Left kidney (tissue), 8 donors: ENCODE results near the gene C6orf132. TPM values are rescaled to one million over a fixed set of nuclear protein-coding genes. Genes with fewer than 3 reads are reported as not detected.
"Not testable (repeated sequence)": the region's sequence is repeated elsewhere in the genome, so short reads cannot be mapped to it uniquely, and the experiment has no call there.

Experiments used
- DNase-seq: peaks from one replicate; pipeline ENCODE4 v3.0.0-alpha.2; 2013
- long read RNA-seq, 8 donors: transcript quantifications; one replicate each; lab custom pipeline, GENCODE V29; 2026
- polyA plus RNA-seq: library from polyadenylated mRNA; unstranded; fragments of 120-200 nt; gene quantifications from one replicate; pipeline ENCODE4 v1.2.1, GENCODE V29; 2013; ENCODE audit not compliant: insufficient read length

C6orf132 gene, protein sequence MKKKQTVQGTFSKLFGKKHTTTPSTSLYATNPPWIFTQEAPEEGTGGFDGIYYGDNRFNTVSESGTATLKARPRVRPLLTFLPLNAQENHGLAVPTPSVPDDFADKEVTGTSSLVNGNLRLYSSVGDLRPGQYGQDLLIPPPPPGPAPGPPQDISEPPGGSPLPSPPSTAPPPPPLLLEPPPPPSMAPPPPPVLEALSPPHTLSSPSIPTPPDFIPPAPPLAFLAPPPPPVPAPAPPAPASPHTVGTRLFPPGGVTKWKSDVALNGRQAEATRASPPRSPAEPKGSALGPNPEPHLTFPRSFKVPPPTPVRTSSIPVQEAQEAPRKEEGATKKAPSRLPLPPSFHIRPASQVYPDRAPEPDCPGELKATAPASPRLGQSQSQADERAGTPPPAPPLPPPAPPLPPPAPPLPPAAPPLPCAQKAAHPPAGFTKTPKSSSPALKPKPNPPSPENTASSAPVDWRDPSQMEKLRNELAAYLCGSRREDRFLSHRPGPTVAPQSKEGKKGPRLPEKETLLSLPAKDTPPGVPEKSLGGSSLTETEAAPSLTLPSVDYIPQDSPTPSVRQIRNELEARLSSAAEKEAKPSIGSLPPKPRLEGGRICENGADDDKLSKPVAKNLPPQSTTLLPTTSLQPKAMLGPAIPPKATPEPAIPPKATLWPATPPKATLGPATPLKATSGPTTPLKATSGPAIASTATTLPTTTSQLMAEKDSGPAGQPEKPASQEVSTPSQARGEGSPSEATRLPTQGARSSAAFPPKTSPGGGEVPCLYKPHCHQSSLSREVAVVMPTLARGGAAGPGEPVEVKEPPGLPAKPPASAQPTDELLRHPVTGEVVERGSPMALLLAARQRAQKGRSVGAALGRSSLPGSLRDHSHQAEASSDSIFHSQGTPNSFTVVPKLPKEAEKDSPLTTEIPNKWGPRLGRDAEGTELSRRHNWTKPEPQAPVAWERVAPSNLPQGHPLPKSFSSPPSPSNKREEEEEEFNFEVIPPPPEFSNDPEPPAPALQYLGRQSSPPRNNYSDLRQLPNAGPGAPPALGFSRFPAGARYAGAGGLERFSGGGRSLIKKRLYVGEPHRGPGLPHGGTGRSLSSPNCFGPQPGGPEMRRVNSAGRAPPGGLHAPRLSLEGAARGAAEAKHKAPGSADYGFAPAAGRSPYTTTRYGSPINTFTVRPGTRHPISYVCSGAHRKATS
- 4.4 TPM for polyA plus RNA-seq
- long read RNA-seq, donor 1, partial matches to known transcripts, result 0 of 1 reads
- long read RNA-seq, donor 1, other reads (novel, unspliced or antisense), result 0 of 1 reads
- long read RNA-seq, donor 2, result 0 reads
- long read RNA-seq, donor 3, result 0 reads
- long read RNA-seq, donor 4, result 0 reads
- long read RNA-seq, donor 5, partial matches to known transcripts, result 0 of 2 reads
- long read RNA-seq, donor 5, other reads (novel, unspliced or antisense), result 0 of 2 reads
- long read RNA-seq, donor 6, partial matches to known transcripts, result 0 of 1 reads
- long read RNA-seq, donor 6, other reads (novel, unspliced or antisense), result 0 of 1 reads
- long read RNA-seq, donor 7, result 0 reads
- long read RNA-seq, donor 8, result 0 reads

DNA sequence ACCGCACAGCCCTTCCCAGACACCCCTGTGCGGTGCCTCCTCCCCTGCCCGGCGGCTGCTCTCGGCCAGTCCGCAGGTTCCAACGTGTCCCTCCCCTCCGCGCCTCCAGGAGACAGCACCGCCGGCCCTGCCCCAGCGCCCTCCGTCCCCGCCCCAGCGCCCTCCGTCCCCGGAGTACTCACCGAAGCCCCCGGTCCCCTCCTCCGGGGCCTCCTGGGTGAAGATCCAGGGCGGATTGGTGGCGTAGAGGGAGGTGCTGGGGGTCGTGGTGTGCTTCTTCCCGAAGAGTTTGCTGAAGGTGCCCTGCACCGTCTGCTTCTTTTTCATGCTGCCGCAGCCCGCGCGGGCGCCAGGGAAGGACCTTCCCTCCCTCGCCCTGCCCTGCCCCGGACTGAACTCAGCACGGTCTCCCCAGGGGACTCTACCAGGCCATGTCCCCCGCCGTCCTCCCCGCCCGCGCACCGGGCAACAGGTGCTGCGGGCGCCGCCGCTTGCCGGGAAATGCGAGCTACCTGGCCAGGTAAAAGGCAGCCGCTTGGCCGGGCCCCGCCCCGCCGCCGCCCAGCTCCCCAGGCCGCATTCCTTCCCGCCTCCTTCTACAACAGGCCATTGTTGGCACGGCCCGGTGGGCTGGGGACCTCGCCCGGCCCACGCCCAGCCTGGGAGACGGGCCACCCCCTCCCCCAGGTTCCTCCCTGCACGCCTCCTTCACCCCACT lies at the start of gene C6orf132:
Gene C6orf132, minus strand, starts transcription at position 503 of the 718 bp plus-strand sequence. Its CDS starts 176 bp downstream, at position 327.
- peak; percentile 55 for DNase-seq

DNA sequence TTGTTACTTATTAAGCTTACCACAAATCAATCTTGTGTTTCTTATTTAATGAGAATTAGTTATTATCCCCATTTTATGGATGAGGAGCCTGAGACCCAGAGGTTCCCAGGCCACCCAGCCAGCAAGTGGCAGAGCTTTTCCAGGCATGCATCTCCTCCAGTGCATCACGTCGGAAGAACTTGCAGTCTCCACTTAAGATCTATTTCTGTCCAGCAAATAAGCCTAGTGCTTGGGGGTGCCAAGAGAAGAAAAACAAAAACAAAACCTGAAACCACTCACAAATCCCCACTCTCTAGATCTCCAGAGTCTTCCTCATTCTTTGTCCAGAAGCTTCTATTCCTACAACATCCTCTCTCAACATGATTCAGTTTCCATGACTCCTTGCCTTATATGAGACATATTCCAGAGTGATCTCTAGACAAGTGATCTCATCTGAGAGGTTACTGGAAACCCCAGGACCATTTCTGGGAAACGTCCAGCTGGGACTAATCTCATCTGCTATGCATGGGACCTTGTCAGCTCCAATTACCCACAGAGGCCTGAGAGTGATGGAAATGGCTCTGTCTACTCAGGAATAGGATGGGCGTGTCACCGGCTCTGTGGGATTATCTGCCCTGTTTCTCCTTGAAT lies 48.2 kb upstream of the C6orf132 start:
- no peak for DNase-seq

DNA sequence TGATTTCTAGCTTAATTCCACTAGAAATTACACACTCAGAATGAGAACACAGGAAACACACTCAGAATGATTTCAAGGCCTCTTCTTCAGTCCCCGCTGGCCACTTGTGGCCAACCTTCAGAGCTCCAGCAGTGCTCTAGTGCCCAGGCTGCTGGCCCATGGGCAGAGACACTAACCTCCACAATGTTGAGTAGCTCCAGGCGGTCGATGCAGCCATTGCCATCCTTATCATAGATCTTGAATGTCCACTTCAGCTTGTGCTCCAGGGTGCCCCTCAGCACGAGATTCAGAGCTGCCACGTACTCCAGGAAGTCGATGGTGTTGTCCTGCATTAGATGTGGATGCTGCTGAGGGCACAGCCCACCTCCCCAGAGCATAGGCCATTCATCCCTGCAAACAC lies 46.0 kb upstream of the C6orf132 start:
- DNase-seq, result no peak

DNA sequence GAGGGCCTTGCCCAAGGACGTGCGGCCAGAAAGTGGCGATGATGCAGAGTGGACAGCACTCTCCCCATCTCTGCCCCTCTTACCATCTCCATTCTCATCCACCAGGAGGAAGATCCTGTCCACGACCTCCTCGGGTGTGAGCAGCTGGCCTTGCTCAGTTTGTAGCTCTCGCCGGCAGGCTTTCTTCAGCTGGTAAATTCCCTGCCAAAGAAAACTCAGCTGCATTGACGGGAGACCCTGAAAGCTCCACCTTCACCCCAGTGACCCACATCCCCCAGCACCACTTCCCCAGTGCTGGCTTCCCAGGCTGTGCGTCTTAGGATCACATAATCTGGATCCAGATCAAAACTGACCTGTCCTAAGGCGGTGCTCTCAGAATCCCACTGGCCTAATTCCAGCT lies 43.2 kb upstream of the C6orf132 start:
- peak; percentile 54 for DNase-seq

DNA sequence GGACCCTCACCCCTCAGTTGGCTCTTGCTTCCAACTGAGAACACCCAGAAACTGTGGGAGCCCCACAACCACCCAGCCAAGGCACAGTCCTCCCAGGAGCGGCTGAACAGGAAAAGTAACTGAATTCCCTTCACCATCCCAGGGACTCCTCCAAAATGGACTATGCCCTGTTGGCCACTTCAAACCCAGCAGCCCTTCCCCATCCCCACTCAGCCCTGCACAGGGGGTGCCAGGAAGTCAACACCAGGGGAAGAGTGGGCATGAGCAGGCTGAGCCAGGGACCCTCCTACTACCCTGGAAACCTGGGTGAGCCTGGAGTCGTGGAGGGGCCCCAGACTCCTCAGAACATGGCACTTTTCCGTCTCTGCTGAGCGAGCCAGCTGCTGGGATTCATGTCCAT lies 42.1 kb upstream of the C6orf132 start:
- no peak for DNase-seq

DNA sequence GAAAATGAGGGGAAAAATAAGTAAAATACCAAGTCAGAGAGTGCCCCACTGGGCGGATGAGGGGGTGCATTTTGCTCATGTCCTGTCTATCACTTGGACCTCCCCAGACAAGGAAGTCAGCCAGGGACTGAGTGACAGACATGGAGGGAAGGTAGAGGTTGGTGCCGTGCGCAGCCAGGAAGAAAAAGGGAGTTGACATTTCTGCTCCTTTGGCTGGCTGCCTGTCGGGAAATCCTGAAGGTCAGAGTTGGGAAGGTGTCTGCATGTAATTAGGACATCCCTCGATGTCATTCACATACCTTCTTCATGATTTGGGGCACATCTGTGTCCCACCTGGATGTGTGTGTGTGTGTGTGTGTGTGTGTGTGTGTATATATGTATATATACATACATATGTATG lies 39.7 kb upstream of the C6orf132 start:
- no peak for DNase-seq

DNA sequence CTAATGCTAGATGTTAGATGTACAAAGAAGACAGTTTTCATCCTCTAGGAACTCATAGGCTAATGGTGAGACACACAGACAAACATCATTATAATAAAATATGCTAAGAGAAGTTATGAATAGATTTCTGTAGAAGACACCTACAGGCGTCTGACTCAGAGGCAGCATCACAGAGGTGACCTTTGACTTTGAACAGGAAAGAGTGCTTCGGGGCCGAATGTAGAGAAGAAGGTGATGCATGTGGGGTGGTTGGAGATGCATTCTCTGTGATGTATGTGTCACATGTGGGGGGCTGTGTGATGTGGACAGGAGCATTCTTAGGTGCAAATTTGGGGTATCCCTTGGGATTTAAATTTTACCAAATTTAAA lies 37.5 kb upstream of the C6orf132 start:
- DNase-seq, result no peak

DNA sequence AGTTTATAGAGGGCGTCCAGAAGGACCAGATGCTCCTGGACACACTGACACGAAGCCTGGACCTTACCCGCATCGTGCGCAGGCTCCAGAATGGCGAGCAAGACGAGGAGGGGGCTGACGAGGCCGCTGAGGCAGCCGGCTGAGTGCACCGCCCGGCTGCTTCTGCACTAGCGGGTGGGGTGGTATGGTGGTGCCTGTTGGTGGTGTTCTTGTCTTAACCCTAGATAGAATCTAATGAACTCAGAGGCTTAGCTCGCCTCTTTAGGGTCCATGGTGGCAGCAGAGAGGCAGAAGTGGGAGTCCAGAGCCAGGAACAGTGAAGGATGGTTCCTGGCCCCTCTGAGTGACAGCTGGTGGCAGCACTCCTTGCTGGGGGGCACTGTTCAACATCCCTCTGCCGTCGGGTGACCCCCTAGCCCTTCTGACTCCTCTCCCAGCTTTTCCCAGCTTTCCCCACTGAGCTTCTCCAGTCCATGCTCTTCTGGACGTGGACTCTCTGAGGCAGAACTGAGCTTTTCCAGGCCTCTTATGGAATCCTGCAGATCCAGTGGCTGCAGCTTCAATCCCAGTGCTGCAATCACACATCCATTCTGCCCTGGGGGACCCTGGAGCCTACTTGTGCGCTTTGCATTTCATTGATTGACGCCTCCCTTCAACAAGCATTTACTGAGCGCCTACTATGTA lies 37.0 kb upstream of the C6orf132 start:
- no peak for DNase-seq

DNA sequence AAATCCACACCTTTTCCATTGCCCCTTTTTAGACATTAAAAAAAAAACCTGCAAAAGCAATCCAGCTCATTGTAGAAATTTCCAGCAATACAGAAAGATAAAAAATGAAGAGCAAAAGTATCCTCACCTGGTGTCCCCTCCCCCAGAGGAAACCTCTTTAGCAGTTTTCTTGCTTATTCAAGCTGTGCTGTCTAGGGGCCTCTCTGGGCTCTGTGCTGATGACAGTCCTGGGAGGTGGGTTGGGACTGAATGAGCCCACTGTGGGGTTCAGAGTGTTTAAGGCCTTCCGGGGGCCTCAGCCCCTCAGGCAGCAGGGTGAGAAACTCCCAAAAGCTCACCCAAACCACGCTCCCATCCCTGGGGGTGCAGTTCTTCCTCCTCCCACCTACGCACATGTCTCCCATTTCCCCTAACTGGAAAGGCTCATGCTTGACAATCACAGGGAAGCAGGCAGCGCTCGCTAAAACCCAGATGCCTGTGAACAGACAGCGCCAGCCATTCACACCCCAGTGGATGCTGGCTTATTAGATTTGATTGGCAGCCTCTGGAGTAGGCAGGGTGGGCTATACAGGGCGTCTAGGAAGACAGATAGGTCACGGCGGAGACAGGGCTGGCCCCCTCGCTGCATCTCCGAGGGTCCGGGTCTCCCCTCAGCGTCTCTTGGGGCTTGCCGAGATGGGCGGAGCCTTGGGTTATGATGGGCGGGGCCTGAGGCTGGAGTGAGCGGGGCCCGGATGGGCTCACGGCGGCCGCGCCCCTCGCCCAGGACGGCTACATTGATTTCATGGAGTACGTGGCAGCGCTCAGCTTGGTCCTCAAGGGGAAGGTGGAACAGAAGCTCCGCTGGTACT lies 35.3 kb upstream of the C6orf132 start:
- peak; percentile 21 for DNase-seq

DNA sequence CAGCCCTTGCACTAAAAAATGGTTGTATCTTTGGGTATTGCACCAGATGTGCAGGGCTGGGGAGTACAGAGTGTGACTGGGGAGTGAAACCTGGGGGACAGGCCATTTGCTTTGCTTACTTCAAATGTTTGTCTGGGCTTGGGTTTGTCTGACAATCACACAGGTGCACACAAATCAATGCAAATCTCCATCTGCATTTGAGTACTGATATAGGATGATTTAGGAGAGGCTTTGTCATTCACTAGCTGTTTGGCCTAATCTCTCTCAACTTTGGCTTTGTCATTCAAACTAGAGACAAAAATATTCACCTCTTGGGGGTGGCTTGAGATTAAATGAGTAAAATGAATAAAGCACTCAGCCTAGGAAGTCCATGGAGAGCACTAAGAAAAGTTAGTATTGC lies 34.6 kb upstream of the C6orf132 start:
- DNase-seq, result no peak

DNA sequence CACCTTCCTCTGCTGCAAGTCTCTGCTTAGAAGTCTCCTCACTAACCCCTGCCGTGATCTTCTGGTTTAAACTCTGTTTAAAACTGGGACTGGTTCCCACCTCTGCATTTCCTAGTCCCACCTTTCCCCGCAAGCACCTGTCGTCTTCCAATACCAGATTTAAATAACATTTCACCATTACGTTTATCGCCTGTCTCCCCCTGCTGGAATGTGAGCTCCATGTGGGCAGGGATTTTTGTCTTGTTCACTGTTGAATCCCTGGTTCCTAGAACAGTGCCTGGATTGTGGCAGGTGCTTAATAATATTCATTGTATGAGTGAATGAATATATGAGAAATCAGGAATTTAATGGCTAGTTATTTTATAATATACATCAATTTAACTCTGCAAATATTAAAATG lies 33.4 kb upstream of the C6orf132 start:
- DNase-seq, result no peak

DNA sequence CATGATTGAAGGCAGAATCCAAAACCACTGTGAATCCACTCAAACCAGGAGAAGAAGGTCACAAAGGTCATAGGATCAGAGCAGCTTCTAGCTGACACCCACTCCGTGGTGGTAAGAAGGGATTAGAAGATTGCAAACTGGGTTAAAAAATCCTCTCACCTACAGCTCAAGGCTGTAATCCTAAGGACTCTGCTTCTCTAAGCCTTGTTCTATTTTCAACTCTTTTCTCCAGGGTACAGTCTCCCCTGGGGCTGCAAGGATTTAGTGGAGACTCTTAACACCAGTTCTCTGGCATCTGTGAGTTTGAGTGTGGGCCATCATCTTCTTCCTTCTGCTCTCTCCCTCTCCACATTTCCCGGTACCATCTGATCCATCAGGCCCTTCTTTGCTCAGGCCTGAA lies 30.7 kb upstream of the C6orf132 start, which contains the start of gene GUCA1A:
Gene GUCA1A, plus strand, starts transcription at position 264 of the 400 bp plus-strand sequence. CDS start 250 bp downstream, outside the sequence.
- no peak for DNase-seq

DNA sequence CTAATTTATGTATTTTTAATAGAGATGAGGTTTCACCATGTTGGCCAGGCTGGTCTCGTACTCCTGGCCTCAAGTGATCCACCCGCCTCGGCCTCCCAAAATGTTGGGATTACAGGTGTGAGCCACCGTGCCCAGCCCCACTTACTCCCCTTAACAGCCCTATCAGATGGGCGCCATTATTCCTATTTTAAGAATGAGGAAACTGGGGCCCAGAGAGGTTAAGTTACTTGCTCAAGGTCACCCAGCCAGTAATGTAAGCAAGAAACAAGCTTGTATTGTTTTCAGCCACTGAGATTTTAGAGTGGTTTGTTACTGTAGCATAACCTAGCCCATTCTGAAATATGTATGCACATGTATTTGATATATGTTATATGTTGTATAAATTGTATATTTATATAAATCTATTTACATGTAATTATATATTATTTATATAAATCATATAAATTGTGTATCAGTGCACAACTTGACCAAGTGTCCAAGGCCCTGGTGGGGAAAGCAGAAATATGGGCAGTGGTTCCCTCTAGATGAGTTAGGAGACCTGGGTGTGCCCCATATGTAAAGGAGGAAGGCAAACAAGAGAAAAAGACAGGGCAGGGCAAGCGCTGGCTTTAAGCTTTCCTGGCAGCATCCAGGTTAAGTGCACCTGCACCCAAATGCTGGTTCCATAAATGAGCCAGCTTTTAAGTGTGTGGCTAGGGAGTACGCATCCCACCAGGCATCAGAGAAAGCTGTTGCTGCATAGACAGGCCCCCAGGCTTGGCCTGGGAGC lies 29.6 kb upstream of the C6orf132 start:
- no peak for DNase-seq

DNA sequence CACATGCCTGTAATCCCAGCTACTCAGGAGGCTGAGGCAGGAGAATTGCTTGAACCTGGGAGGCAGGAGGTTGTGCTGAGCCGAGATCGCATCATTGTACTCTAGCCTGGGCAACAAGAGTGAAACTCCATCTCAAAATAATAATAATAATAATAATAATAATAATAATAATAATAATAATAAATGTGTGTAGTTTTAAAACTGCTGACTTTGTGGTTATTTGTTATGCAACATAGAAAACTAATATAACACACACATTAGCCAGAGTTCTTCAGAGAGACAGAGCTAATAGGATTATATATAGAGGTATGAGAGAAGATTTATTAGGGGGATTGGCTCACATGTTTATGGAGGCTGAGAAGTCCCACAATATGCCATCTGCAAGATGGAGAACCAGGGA lies 27.4 kb upstream of the C6orf132 start:
- not testable (repeated sequence) for DNase-seq

DNA sequence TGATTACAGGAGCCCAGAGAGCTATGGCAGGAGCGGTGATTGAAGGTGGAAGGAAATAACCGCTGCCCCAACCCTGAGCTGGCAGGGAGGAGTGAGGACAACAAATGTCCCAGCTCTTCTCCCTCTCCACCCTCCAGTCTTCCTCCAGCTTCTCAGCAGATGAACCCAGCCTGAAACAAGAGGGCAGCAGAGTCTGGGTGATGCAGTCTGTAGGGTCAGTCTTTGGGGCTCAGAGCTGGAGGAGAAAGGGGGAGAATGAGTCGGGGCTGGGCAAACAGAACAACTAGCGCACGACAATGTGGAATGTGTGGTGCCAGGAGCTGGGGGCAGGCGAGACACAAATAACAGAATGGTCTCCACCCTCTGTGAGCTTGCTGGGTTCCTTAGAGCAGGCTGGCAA lies 26.2 kb upstream of the C6orf132 start:
- DNase-seq, result no peak

DNA sequence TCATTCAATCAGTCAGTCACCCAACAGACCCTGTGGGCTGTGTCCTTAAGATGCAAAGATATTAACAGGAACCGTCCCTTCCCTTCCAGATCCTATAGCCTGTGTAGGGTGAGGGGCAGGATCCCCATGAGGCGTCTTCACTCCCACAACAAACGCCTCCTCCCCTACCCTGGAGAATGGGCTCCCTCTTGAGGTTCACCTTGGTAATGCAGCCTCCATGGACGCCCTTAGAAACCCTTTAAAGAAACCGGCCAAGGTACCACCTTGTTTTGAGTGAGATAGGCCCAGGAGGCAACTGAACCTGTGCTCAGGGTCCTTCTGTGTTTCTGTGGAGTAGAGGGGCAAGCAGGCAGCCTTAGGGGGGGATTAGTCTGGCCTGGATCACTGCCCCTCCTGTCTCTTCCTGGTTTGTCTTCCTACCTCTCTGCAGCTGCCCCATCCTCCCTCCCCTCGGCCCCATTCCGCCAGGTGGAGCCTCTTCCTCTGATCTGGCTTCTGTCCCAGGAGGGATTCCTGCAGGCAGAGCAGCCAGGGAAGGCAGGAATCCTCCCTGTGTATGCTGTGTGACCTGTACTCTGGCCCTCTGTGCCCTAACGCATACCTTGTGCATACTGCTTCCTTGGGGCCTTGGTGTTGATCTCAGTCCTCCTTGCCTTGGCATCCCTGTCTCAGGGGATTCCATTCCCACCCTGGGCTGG lies 24.2 kb upstream of the C6orf132 start:
- peak; percentile 83 for DNase-seq

DNA sequence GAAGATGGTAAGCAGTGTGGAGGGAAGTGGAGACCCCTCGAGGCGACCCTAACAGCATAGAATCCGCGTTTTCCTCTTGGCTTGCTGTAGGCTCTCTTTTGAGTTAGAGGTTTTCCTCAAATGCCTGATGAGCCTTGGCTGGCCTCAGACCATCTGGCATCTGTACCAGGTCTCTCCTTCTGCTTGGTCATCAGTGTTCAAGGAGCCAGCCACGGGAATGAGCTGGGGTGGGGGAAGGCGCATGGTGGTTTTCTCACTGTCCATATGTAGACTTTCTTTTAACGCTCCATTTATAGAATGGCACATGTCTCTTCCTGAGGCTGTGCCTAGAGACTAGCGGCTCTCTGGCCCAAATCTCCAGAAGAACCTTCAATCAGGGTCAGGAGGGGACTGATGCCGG lies 22.6 kb upstream of the C6orf132 start:
- DNase-seq, result no peak
